Epithelial cell of proximal tubule (primary cell): ENCODE results near the gene TMEM131L. TPM values are rescaled to one million over a fixed set of nuclear protein-coding genes. Genes with fewer than 3 reads are reported as not detected.

Source experiments
- DNase-seq: peaks from one replicate; pipeline ENCODE4 v3.0.0-alpha.2; 2011; ENCODE audit warnings: low read depth
- H3K4me3 ChIP-seq: 2 replicates; pipeline ENCODE4 v1.5.1; 2011; ENCODE audit warnings: low read depth, mild to moderate bottlenecking, low read length
- CTCF ChIP-seq: conservative IDR thresholded peaks from 2 replicates; pipeline ENCODE4 v1.5.1; 2012; ENCODE audit warnings: low read depth, mild to moderate bottlenecking, low read length
- total RNA-seq: library from RNA; depleted of rRNA; stranded (reverse); fragments of >200 nt; gene quantifications from 2 replicates; pipeline ENCODE4 v1.2.3, GENCODE V29; 2015

TMEM131L gene
- total RNA-seq, 1 donor from 2014 or later: 4.5 TPM

GRCh38 chr4:153622093-153622492 is 155.9 kb downstream of the TMEM131L start:
- TF ChIP-seq CTCF: no peak
- H3K4me3 ChIP-seq: no peak overlapping the region
- DNase-seq: no peak

- no peak overlapping the region for H3K4me3 ChIP-seq
- no peak for TF ChIP-seq CTCF
- no peak for DNase-seq
Measured at GRCh38 chr4:153622778-153623240, 156.6 kb downstream of the TMEM131L start.

- DNase-seq: no peak
Measured at GRCh38 chr4:153623491-153623890, 157.3 kb downstream of the TMEM131L start.

GRCh38 chr4:153628796-153629315 is 162.7 kb downstream of the TMEM131L start:
- H3K4me3 ChIP-seq: no peak overlapping the region
- no peak for DNase-seq
- TF ChIP-seq CTCF: no peak

More at GRCh38 chr4:153623491-153623890, 157.3 kb downstream of the TMEM131L start:
- no peak overlapping the region for H3K4me3 ChIP-seq
- no peak for TF ChIP-seq CTCF

GRCh38 chr4:153629776-153630175 is 163.6 kb downstream of the TMEM131L start:
- H3K4me3 ChIP-seq: no peak overlapping the region
- DNase-seq: no peak
- TF ChIP-seq CTCF: no peak

GRCh38 chr4:153634738-153635353 is 168.7 kb downstream of the TMEM131L start:
- TF ChIP-seq CTCF: peak; percentile 90
- no peak overlapping the region for H3K4me3 ChIP-seq
- DNase-seq: no peak

- no peak for DNase-seq
- no peak for TF ChIP-seq CTCF
Measured at GRCh38 chr4:153635846-153636245, 169.7 kb downstream of the TMEM131L start.

More at GRCh38 chr4:153635846-153636245, 169.7 kb downstream of the TMEM131L start:
- H3K4me3 ChIP-seq: no peak overlapping the region
